ENCODE results near the gene SPAG16.

DNA sequence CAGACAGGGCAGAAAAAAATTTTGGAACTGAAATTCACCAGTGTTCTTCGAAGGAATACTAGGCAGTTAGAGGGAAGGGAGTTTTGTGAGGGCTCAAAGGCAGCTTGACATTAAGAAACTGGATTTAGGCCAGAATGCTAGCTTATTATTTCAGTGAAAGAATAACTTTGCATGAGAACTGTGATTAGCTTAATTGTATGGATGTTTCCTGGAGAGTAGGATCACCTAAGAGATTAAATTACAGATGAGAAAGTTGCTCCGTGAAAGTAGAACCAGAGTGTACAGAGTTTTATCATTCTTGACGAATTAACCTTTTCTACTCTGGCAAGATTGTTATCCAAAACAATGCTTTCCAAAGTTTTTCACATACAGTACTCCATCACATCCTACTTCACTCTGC is 6.2 kb downstream of the SPAG16 start:
- TF ChIP-seq EZH2 (IDR thresholded peaks at IDR 0.05) = no peak
- no peak for TF ChIP-seq CBX3 (IDR thresholded peaks at IDR 0.05; ENCODE audit: low read depth)
- TF ChIP-seq, protein P1, sequence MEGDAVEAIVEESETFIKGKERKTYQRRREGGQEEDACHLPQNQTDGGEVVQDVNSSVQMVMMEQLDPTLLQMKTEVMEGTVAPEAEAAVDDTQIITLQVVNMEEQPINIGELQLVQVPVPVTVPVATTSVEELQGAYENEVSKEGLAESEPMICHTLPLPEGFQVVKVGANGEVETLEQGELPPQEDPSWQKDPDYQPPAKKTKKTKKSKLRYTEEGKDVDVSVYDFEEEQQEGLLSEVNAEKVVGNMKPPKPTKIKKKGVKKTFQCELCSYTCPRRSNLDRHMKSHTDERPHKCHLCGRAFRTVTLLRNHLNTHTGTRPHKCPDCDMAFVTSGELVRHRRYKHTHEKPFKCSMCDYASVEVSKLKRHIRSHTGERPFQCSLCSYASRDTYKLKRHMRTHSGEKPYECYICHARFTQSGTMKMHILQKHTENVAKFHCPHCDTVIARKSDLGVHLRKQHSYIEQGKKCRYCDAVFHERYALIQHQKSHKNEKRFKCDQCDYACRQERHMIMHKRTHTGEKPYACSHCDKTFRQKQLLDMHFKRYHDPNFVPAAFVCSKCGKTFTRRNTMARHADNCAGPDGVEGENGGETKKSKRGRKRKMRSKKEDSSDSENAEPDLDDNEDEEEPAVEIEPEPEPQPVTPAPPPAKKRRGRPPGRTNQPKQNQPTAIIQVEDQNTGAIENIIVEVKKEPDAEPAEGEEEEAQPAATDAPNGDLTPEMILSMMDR (IDR thresholded peaks at IDR 0.05 in 2 of 3, conservative IDR thresholded peaks at IDR 0.05 in 1 of 3; ENCODE audit: borderline replicate concordance in 1 of 3, insufficient read depth in 1 of 3, low read depth in 2 of 3, low read length in 2 of 3) = no peak
- no peak for TF ChIP-seq POLR2A (IDR thresholded peaks at IDR 0.05; ENCODE audit: borderline replicate concordance, extremely low read depth, insufficient read depth, insufficient read length)
- no peak for TF ChIP-seq YY1 (IDR thresholded peaks at IDR 0.05; ENCODE audit: extremely low read depth, insufficient replicate concordance, low read depth, low read length)
- TF ChIP-seq JUND (IDR thresholded peaks at IDR 0.05) = no peak
- TF ChIP-seq, protein P2, sequence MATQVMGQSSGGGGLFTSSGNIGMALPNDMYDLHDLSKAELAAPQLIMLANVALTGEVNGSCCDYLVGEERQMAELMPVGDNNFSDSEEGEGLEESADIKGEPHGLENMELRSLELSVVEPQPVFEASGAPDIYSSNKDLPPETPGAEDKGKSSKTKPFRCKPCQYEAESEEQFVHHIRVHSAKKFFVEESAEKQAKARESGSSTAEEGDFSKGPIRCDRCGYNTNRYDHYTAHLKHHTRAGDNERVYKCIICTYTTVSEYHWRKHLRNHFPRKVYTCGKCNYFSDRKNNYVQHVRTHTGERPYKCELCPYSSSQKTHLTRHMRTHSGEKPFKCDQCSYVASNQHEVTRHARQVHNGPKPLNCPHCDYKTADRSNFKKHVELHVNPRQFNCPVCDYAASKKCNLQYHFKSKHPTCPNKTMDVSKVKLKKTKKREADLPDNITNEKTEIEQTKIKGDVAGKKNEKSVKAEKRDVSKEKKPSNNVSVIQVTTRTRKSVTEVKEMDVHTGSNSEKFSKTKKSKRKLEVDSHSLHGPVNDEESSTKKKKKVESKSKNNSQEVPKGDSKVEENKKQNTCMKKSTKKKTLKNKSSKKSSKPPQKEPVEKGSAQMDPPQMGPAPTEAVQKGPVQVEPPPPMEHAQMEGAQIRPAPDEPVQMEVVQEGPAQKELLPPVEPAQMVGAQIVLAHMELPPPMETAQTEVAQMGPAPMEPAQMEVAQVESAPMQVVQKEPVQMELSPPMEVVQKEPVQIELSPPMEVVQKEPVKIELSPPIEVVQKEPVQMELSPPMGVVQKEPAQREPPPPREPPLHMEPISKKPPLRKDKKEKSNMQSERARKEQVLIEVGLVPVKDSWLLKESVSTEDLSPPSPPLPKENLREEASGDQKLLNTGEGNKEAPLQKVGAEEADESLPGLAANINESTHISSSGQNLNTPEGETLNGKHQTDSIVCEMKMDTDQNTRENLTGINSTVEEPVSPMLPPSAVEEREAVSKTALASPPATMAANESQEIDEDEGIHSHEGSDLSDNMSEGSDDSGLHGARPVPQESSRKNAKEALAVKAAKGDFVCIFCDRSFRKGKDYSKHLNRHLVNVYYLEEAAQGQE (IDR thresholded peaks at IDR 0.05; ENCODE audit: low read depth) = no peak
- no peak for TF ChIP-seq POLR2AphosphoS5 (IDR thresholded peaks at IDR 0.05; ENCODE audit: low read depth, low read length)
- no peak for TF ChIP-seq SP1 (IDR thresholded peaks at IDR 0.05; ENCODE audit: low read depth)
- TF ChIP-seq ZNF274 (IDR thresholded peaks at IDR 0.05; ENCODE audit: low read depth, low read length) = no peak
- no peak for TF ChIP-seq CEBPB (IDR thresholded peaks at IDR 0.05; ENCODE audit: low read depth)
- no peak for TF ChIP-seq RAD21 (IDR thresholded peaks at IDR 0.05; ENCODE audit: low read depth)
- TF ChIP-seq, protein P3, sequence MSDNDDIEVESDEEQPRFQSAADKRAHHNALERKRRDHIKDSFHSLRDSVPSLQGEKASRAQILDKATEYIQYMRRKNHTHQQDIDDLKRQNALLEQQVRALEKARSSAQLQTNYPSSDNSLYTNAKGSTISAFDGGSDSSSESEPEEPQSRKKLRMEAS (IDR thresholded peaks at IDR 0.05) = no peak
- TF ChIP-seq, protein P4, sequence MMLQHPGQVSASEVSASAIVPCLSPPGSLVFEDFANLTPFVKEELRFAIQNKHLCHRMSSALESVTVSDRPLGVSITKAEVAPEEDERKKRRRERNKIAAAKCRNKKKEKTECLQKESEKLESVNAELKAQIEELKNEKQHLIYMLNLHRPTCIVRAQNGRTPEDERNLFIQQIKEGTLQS (IDR thresholded peaks at IDR 0.05) = no peak
